GM15510 (cell line): ENCODE measurements around the gene HESX1.

Experiments
- POLR2A ChIP-seq: IDR thresholded peaks from 3 replicates; pipeline ENCODE4 v1.6.1; 2011; ENCODE audit warnings: borderline replicate concordance; ENCODE audit not compliant: insufficient read length; ENCODE audit errors: extremely low read depth

Gene HESX1

GRCh38 chr3:57160076-57160764 lies 39.6 kb downstream of the HESX1 start:
- no peak for TF ChIP-seq POLR2A

DNA sequence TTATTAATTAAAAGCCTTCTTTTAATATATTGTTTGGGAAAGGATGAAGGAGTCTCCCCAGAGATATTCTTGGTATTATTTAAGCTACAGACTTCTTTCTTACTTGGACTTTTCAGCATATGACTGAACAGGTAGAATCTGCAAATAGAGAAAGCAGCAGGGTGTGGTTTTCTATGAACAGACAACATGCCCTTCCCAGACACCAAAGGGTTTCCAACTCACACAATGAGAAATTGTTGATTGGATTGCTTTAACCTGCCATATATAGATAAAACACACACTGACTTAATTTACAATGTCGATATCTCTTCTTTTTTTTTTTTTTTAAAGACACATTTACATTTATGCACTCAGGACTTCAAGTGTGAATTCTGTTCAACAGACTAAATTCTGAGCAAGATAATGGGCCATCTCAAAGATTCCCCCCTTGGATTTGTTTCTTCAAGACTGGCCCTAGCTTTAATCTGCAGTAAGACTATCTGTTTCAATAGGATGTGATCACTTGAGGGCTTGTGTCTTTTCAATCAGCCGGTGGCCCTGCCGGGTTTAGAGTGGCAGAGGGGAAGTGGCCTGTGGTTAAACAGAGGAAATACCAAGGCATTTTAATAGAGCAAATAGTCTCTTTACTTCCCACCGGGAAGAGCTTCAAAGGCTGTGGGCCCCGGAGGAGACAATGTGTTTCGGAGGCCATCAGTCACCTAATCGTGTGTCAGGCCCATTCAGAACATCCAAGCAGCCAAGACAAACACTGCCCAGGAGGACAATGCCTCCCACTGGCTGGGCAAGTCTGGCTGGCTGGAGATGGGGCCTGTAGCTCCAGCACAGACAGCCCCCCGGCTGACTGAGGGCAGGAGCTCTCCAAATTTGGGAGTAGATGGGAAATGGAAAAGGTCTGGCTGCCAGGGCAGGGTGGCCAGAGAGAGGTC lies 40.7 kb downstream of the HESX1 start:
- no peak for TF ChIP-seq POLR2A

- no peak for TF ChIP-seq POLR2A
These were observed 41.5 kb downstream of the HESX1 start for GRCh38 chr3:57158325-57158724.

GRCh38 chr3:57157545-57157944 lies 42.2 kb downstream of the HESX1 start:
- no peak for TF ChIP-seq POLR2A

GRCh38 chr3:57155310-57155643 lies 44.5 kb downstream of the HESX1 start:
- no peak for TF ChIP-seq POLR2A

DNA sequence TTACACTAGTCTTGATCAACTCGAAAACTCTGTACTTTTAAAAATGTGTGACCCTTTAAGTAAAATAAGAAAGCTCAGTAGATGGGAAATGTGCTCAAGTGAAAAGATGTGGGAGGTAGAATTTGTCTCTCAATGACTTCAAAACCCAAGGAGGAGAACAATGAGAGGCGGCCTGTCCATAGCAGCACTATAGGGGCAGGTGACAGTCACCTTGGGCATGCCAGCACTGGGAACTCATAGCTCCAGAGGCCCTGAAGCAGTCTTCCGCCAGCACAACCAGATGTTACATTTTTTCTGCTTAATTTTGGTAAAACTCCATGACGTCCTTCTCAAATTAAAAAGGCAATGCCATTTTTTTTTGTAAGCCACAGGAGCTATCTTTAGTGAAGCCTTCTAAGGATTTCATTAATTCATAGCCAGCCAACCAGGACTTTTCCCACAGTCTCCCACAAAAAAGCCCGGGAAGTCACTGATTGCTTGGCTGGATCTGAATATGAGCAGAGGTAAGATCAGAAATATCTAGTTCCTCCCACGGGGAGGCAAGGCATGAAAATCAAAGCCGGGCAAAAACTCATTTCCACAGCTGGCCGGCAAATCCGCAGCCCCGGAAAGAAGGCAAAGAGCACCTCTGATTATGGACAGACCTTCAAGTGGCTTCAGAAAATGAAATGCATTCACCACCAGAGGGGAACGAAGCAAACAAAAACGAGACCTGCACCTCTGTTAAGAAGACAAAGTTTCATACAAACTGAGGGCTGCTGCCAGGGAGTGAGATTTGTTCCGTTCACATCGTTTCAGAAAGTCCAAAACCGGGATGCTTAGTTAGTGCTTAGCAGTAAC lies 45.1 kb downstream of the HESX1 start:
- TF ChIP-seq POLR2A, result no peak

DNA sequence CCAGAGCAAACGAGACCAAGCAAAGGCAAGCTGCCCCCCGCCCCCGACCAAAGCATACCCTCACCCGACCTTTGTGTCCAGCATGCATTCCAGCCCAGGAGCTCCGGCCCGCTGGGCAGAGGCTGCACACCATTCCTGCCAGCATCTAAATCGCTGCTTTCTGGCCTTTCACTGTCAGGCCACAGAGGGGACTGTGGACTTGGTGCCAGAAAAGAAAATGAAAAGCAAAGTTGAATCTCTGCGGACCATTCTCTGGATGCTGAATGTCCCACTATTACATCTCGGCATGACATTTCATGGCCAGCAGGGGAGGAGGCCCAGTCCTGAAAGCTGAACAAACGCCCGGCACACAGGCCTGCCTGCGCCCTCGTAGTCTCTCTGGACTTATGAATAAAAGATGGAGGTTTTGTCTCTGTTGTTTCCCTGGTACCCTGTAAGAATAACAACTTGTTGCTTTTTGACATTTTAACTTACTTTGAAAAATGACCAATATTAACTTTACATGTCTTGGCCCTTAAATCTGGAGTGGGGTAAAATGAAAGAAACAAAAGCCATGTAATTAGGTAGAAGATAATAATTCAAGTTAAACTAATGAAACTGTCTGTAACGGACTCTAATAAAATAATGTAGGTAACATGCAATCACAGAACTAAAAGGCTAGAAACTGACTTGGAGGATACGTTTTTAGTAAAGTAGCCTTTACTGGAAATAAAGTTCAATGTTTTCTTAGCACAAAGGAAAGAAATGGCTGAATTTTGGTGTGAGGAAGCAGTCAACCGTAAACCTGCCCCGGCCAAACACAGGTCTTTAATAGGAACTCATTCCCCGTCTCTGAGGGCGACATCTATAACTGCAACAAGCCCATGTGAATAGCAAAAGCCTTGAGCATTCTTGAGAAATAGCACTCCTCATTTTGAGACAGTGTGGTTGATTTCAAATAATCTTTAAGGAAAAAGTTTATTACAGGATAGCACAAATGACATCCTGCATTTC lies 47.3 kb downstream of the HESX1 start:
- no peak for TF ChIP-seq POLR2A

GRCh38 chr3:57151749-57152148 lies 48.0 kb downstream of the HESX1 start:
- TF ChIP-seq POLR2A, result no peak

DNA sequence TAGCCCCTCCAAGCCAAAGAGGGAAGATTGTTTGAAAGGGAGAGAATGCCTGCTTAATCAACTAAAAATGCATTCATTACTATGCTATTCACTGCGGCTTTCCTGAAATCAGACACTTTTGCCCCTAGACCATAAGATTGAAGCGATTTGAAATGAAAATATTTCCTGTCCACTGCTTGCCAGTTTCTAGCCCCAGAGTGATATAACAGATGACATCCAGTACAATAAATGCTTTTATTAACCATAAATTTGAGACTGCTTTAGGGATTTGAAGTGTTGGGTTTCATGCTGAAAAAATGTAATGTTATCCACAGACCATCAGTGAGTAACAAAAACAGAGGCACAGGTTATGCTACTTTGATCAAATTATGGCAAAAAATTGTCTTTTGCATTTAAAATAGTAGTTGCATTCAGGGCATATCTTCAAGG lies 48.7 kb downstream of the HESX1 start:
- no peak for TF ChIP-seq POLR2A

GRCh38 chr3:57150113-57150581 lies 49.6 kb downstream of the HESX1 start:
- no peak for TF ChIP-seq POLR2A
